Neural crest cell (in vitro differentiated cells): ENCODE measurements around the gene BARX1. TPM values are rescaled to one million over a fixed set of nuclear protein-coding genes. Genes with fewer than 3 reads are reported as not detected.

Experiments
- DNase-seq: peaks from one replicate; pipeline ENCODE4 v3.0.0; 2021; ENCODE audit warnings: low read depth, mixed read lengths, low spot score
- H3K27ac Mint-ChIP-seq: one replicate; pipeline ENCODE4 v1.8.0; 2021; ENCODE audit warnings: mild to moderate bottlenecking, mixed read lengths; ENCODE audit not compliant: unreplicated experiment
- H3K27me3 Mint-ChIP-seq: 2 replicates; pipeline ENCODE4 v1.8.0; 2021; ENCODE audit warnings: low read depth, mild to moderate bottlenecking, mixed read lengths
- H3K36me3 Mint-ChIP-seq: 2 replicates; pipeline ENCODE4 v1.8.0; 2021; ENCODE audit warnings: low read depth, mild to moderate bottlenecking, mixed read lengths
- H3K4me1 Mint-ChIP-seq: 2 replicates; pipeline ENCODE4 v1.8.0; 2021; ENCODE audit warnings: mixed read lengths
- H3K4me3 Mint-ChIP-seq: one replicate; pipeline ENCODE4 v1.8.0; 2021; ENCODE audit warnings: mild to moderate bottlenecking, mixed read lengths
- H3K9me3 Mint-ChIP-seq: 2 replicates; pipeline ENCODE4 v1.8.0; 2021; ENCODE audit warnings: mixed read lengths
- CTCF ChIP-seq: fragments of 200-600 bp; sonication (generic); conservative IDR thresholded peaks from 2 replicates; pipeline ENCODE4 v1.5.0; 2021; ENCODE audit warnings: antibody characterized with exemption, mild to moderate bottlenecking
- total RNA-seq: library from RNA; stranded (reverse); gene quantifications from 2 replicates; pipeline ENCODE4 v1.2.1, GENCODE V29; 2021

The BARX1 gene
- total RNA-seq, 1 donor from 2014 or later: 0.23 TPM

DNA sequence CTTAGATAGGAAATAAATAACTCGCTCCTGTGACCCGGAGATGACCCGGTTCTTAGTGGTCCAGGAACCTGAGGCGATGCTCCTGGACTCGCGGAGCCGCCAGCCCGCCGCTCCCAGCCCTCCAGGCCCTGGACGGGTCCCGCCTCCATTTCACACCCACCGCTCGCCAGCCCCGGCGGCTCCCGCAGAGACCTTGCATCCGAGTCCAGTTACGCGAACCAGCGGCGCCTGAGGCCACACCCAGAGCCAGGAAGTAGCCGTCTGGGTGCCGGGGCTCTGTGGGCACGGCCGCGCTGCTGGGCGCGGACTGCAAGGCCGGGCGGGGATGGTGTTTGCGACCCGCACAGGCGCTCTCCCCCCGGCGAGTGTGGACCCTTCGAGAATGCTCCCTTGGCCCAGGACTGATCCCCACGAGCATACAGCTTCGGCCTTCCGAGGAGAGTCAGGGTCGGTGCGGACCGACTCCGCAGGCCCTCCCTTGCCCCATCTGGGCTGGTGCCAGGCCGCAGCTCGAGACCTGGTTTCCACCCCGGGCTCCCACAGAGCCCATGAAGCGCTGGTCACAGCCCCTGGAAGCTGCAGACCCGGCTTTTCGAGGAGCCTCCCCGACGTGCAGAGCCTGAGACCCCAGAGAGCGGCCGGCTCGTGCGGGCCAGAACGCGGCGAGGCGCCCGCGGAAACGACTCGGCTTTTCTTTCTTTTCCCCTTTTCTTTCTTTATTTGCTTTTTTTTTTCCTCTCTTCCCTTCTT lies 5.2 kb upstream of the BARX1 start:
- no peak for DNase-seq
- no peak overlapping the region for H3K27ac Mint-ChIP-seq
- H3K4me3 Mint-ChIP-seq: no peak overlapping the region
- no peak for TF ChIP-seq CTCF
- peaks cover 14% of the 10 kb centered on the region for H3K4me1 Mint-ChIP-seq
- H3K9me3 Mint-ChIP-seq: no peaks in the 10 kb centered on the region
- no peaks in the 10 kb centered on the region for H3K36me3 Mint-ChIP-seq
- peaks cover 90% of the 10 kb centered on the region for H3K27me3 Mint-ChIP-seq

DNA sequence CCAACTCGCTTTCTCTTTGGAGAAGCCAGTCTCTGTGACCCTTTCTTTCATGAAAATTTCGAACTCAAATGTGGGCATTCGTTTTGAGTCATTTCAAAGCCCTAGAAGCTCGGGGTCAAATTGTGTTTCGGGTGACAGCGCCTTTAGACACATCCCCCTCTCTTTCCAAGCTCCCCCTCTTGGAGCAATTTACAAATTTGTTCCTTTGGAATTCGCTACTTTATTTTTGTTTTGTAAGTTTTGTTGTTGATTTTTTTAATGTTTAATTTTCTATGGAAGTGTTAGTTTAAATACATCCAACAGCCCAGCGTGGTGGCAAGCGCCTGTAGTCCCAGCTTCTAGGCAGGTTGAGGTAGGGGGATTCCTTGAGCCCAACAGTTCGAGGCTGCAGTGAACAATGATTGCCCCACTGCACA lies 4.6 kb upstream of the BARX1 start:
- Mint-ChIP-seq H3K9me3 (no peaks in the 10 kb centered on the region), H3K27me3 (peaks cover 86% of the 10 kb centered on the region), H3K36me3 (no peaks in the 10 kb centered on the region), H3K4me1 (peaks cover 16% of the 10 kb centered on the region), H3K27ac (no peak overlapping the region), H3K4me3 (peak overlapping the region; percentile 35)
- TF ChIP-seq CTCF: no peak
- no peak for DNase-seq

- TF ChIP-seq CTCF: no peak
- Mint-ChIP-seq H3K9me3 (no peaks in the 10 kb centered on the region), H3K4me1 (peaks cover 16% of the 10 kb centered on the region), H3K36me3 (no peaks in the 10 kb centered on the region), H3K27me3 (peaks cover 83% of the 10 kb centered on the region), H3K4me3 (peak overlapping the region; percentile 35), H3K27ac (no peak overlapping the region)
- DNase-seq: no peak
These were observed 3.9 kb upstream of the BARX1 start for GRCh38 chr9:93958819-93959682.

- no peak for DNase-seq
- H3K27me3 Mint-ChIP-seq: peaks cover 91% of the 10 kb centered on the region
- H3K9me3 Mint-ChIP-seq: no peaks in the 10 kb centered on the region
- H3K27ac Mint-ChIP-seq: no peak overlapping the region
- no peaks in the 10 kb centered on the region for H3K36me3 Mint-ChIP-seq
- H3K4me3 Mint-ChIP-seq: no peak overlapping the region
- H3K4me1 Mint-ChIP-seq: peaks cover 24% of the 10 kb centered on the region
- TF ChIP-seq CTCF: no peak
These were observed 3.1 kb upstream of the BARX1 start for GRCh38 chr9:93958121-93958818.

GRCh38 chr9:93955981-93956784 lies 1.0 kb upstream of the BARX1 start:
- peak overlapping the region; percentile 83 for H3K4me3 Mint-ChIP-seq
- peaks cover 22% of the 10 kb centered on the region for H3K4me1 Mint-ChIP-seq
- no peak for DNase-seq
- peaks cover 91% of the 10 kb centered on the region for H3K27me3 Mint-ChIP-seq
- no peaks in the 10 kb centered on the region for H3K9me3 Mint-ChIP-seq
- no peak for TF ChIP-seq CTCF
- no peak overlapping the region for H3K27ac Mint-ChIP-seq
- no peaks in the 10 kb centered on the region for H3K36me3 Mint-ChIP-seq
